T-helper 2 cell treated with Interferon-gamma antibody and Interleukin-4, amounts not matched to agents 5 μg/mL and 100 μg/mL, for 36 hours (primary cell): ENCODE data around the gene CASK.
"Not testable (repeated sequence)": the region's sequence is repeated elsewhere in the genome, so short reads cannot be mapped to it uniquely, and the experiment has no call there.

Source experiments
- DNase-seq: peaks from one replicate; pipeline ENCODE4 v3.0.0; 2021; ENCODE audit warnings: low spot score
- H3K27ac Mint-ChIP-seq: one replicate; pipeline ENCODE4 v1.8.0; 2021; ENCODE audit warnings: mild to moderate bottlenecking, mixed read lengths
- H3K27me3 Mint-ChIP-seq: one replicate; pipeline ENCODE4 v1.8.0; 2021; ENCODE audit warnings: low read depth, mixed read lengths
- H3K36me3 Mint-ChIP-seq: one replicate; pipeline ENCODE4 v1.8.0; 2021; ENCODE audit warnings: low read depth, mixed read lengths
- H3K4me1 Mint-ChIP-seq: one replicate; pipeline ENCODE4 v1.8.0; 2021; ENCODE audit warnings: low read depth, mixed read lengths
- H3K4me3 Mint-ChIP-seq: one replicate; pipeline ENCODE4 v1.8.0; 2022; ENCODE audit warnings: mild to moderate bottlenecking, moderate library complexity, mixed read lengths
- H3K9me3 Mint-ChIP-seq: one replicate; pipeline ENCODE4 v1.8.0; 2021; ENCODE audit warnings: mixed read lengths

CASK gene

GRCh38 chrX:41518127-41518840 lies 405.1 kb downstream of the CASK start:
- Mint-ChIP-seq H3K27ac (peak overlapping the region; percentile 0), H3K4me1 (peaks cover 14% of the 10 kb centered on the region), H3K4me3 (no peak overlapping the region), H3K36me3 (peaks cover 14% of the 10 kb centered on the region), H3K9me3 (no peaks in the 10 kb centered on the region), H3K27me3 (no peaks in the 10 kb centered on the region)
- peak; percentile 61 for DNase-seq

GRCh38 chrX:41516999-41517765 lies 406.2 kb downstream of the CASK start:
- DNase-seq = no peak
- Mint-ChIP-seq H3K27ac (no peak overlapping the region), H3K27me3 (no peaks in the 10 kb centered on the region), H3K9me3 (no peaks in the 10 kb centered on the region), H3K36me3 (peaks cover 9% of the 10 kb centered on the region), H3K4me3 (no peak overlapping the region), H3K4me1 (peaks cover 19% of the 10 kb centered on the region)

GRCh38 chrX:41516456-41516855 lies 406.9 kb downstream of the CASK start:
- H3K36me3 Mint-ChIP-seq = peaks cover 9% of the 10 kb centered on the region
- no peaks in the 10 kb centered on the region for H3K27me3 Mint-ChIP-seq
- DNase-seq = no peak
- H3K4me3 Mint-ChIP-seq = no peak overlapping the region
- H3K27ac Mint-ChIP-seq = no peak overlapping the region
- H3K4me1 Mint-ChIP-seq = peaks cover 23% of the 10 kb centered on the region
- H3K9me3 Mint-ChIP-seq = no peaks in the 10 kb centered on the region

- Mint-ChIP-seq H3K27ac (no peak overlapping the region), H3K27me3 (no peaks in the 10 kb centered on the region), H3K36me3 (peaks cover 9% of the 10 kb centered on the region), H3K9me3 (no peaks in the 10 kb centered on the region), H3K4me1 (peaks cover 23% of the 10 kb centered on the region), H3K4me3 (no peak overlapping the region)
- DNase-seq = no peak
These were observed 408.0 kb downstream of the CASK start for GRCh38 chrX:41515376-41515775.

- Mint-ChIP-seq H3K27ac (peak overlapping the region; percentile 20), H3K9me3 (no peaks in the 10 kb centered on the region), H3K4me1 (peaks cover 23% of the 10 kb centered on the region), H3K36me3 (peaks cover 9% of the 10 kb centered on the region), H3K27me3 (no peaks in the 10 kb centered on the region), H3K4me3 (no peak overlapping the region)
- DNase-seq = no peak
These were observed 409.2 kb downstream of the CASK start for GRCh38 chrX:41514179-41514578.

GRCh38 chrX:41512853-41513252 lies 410.5 kb downstream of the CASK start:
- not testable (repeated sequence) for H3K9me3 Mint-ChIP-seq, H3K27ac Mint-ChIP-seq, DNase-seq, H3K27me3 Mint-ChIP-seq, H3K36me3 Mint-ChIP-seq, H3K4me3 Mint-ChIP-seq
- H3K4me1 Mint-ChIP-seq = peaks cover 14% of the 10 kb centered on the region

GRCh38 chrX:41512394-41512793 lies 411.0 kb downstream of the CASK start:
- Mint-ChIP-seq H3K36me3 (peaks cover 4% of the 10 kb centered on the region), H3K4me1 (peaks cover 13% of the 10 kb centered on the region), H3K9me3 (no peaks in the 10 kb centered on the region), H3K27ac (peak overlapping the region; percentile 72), H3K27me3 (no peaks in the 10 kb centered on the region), H3K4me3 (peak overlapping the region; percentile 45)
- DNase-seq = peak; percentile 43

GRCh38 chrX:41507919-41508318 lies 415.4 kb downstream of the CASK start:
- H3K36me3 Mint-ChIP-seq = no peaks in the 10 kb centered on the region
- H3K4me3 Mint-ChIP-seq = no peak overlapping the region
- no peak overlapping the region for H3K27ac Mint-ChIP-seq
- H3K4me1 Mint-ChIP-seq = peaks cover 7% of the 10 kb centered on the region
- H3K9me3 Mint-ChIP-seq = no peaks in the 10 kb centered on the region
- no peaks in the 10 kb centered on the region for H3K27me3 Mint-ChIP-seq
- DNase-seq = no peak

- peaks cover 4% of the 10 kb centered on the region for H3K9me3 Mint-ChIP-seq
- no peak overlapping the region for H3K4me3 Mint-ChIP-seq
- no peaks in the 10 kb centered on the region for H3K27me3 Mint-ChIP-seq
- no peaks in the 10 kb centered on the region for H3K36me3 Mint-ChIP-seq
- DNase-seq = no peak
- H3K4me1 Mint-ChIP-seq = peaks cover 1% of the 10 kb centered on the region
- H3K27ac Mint-ChIP-seq = peak overlapping the region; percentile 17
These were observed 421.4 kb downstream of the CASK start for GRCh38 chrX:41502004-41502403.

GRCh38 chrX:41499984-41500383 lies 423.4 kb downstream of the CASK start:
- no peak for DNase-seq
- H3K36me3 Mint-ChIP-seq = no peaks in the 10 kb centered on the region
- no peak overlapping the region for H3K4me3 Mint-ChIP-seq
- H3K27me3 Mint-ChIP-seq = no peaks in the 10 kb centered on the region
- no peak overlapping the region for H3K27ac Mint-ChIP-seq
- H3K9me3 Mint-ChIP-seq = peaks cover 4% of the 10 kb centered on the region
- peaks cover 1% of the 10 kb centered on the region for H3K4me1 Mint-ChIP-seq

- H3K9me3 Mint-ChIP-seq = peaks cover 4% of the 10 kb centered on the region
These were observed 424.2 kb downstream of the CASK start for GRCh38 chrX:41499195-41499594.

GRCh38 chrX:41491267-41492004 lies 431.9 kb downstream of the CASK start:
- Mint-ChIP-seq H3K9me3 (no peaks in the 10 kb centered on the region), H3K36me3 (no peaks in the 10 kb centered on the region), H3K27me3 (peaks cover 1% of the 10 kb centered on the region), H3K27ac (no peak overlapping the region), H3K4me3 (no peak overlapping the region), H3K4me1 (no peaks in the 10 kb centered on the region)
- DNase-seq = no peak

More at GRCh38 chrX:41499195-41499594, 424.2 kb downstream of the CASK start:
- DNase-seq = no peak
- no peaks in the 10 kb centered on the region for H3K27me3 Mint-ChIP-seq
- H3K4me3 Mint-ChIP-seq = no peak overlapping the region
- no peak overlapping the region for H3K27ac Mint-ChIP-seq
- H3K4me1 Mint-ChIP-seq = peaks cover 1% of the 10 kb centered on the region
- H3K36me3 Mint-ChIP-seq = no peaks in the 10 kb centered on the region

- H3K4me3 Mint-ChIP-seq = no peak overlapping the region
- peaks cover 1% of the 10 kb centered on the region for H3K27me3 Mint-ChIP-seq
- no peak for DNase-seq
- no peaks in the 10 kb centered on the region for H3K4me1 Mint-ChIP-seq
- H3K9me3 Mint-ChIP-seq = no peaks in the 10 kb centered on the region
- no peaks in the 10 kb centered on the region for H3K36me3 Mint-ChIP-seq
- H3K27ac Mint-ChIP-seq = no peak overlapping the region
These were observed 432.9 kb downstream of the CASK start for GRCh38 chrX:41490446-41490845.
